ENCODE data around the gene FIG4. TPM values are rescaled to one million over a fixed set of nuclear protein-coding genes. Genes with fewer than 3 reads are reported as not detected.

Gene FIG4
- total RNA-seq, 1 experiment from 2014 or later: 23.1 TPM

- H3K27ac Mint-ChIP-seq: no peak overlapping the region
Measured at GRCh38 chr6:109840034-109840433, 148.9 kb downstream of the FIG4 start.

More at GRCh38 chr6:109840034-109840433, 148.9 kb downstream of the FIG4 start:
- Histone ChIP-seq H3K14ac (ENCODE audit: insufficient read depth, low read length) (no peak overlapping the region), H2BK12ac (ENCODE audit: insufficient read length, low read depth, low read length) (no peak overlapping the region), H3K4me1 (ENCODE audit: insufficient read depth, low read length) (no peaks in the 10 kb centered on the region), H3K9me3 (ENCODE audit: control insufficient read depth, low read depth, low read length) (no peaks in the 10 kb centered on the region), H3K27ac (ENCODE audit: insufficient read length, low read depth, low read length) (no peak overlapping the region), H3K23ac (ENCODE audit: insufficient read length, low read depth, low read length) (no peak overlapping the region), H2BK120ac (ENCODE audit: low read depth, low read length, poor library complexity, severe bottlenecking) (no peak overlapping the region), H3K79me2 (ENCODE audit: insufficient read depth, low read length) (no peaks in the 10 kb centered on the region), H2BK20ac (ENCODE audit: low read depth, low read length, poor library complexity, severe bottlenecking) (no peak overlapping the region), H3K56ac (ENCODE audit: insufficient read length, low read depth, low read length) (no peak overlapping the region), H3T11ph (ENCODE audit: low read length) (no peak overlapping the region), H3K79me1 (ENCODE audit: insufficient read depth, low read depth, low read length, poor library complexity, severe bottlenecking) (no peaks in the 10 kb centered on the region), H2BK5ac (ENCODE audit: insufficient read length, low read length) (no peak overlapping the region), H3K4me2 (ENCODE audit: insufficient read depth, insufficient read length, low read length) (no peak overlapping the region), H4K20me1 (ENCODE audit: control insufficient read depth, insufficient read depth, insufficient read length) (no peaks in the 10 kb centered on the region), H4K91ac (ENCODE audit: insufficient read length, low read depth, low read length) (no peak overlapping the region), H4K8ac (replicated peaks; ENCODE audit: insufficient read length, low read depth, low read length) (no peak overlapping the region), H4K5ac (ENCODE audit: insufficient read length, low read depth, low read length) (no peak overlapping the region), H3K4ac (ENCODE audit: low read depth, low read length) (no peak overlapping the region), H2BK15ac (ENCODE audit: low read depth, low read length) (no peak overlapping the region), H2AK5ac (ENCODE audit: insufficient read length, low read length) (no peak overlapping the region), H3K18ac (ENCODE audit: insufficient read length, low read depth, low read length) (no peak overlapping the region), H2AFZ (ENCODE audit: low read length) (no peak overlapping the region), H3K23me2 (ENCODE audit: insufficient read length, low read depth, low read length, poor library complexity, severe bottlenecking) (no peaks in the 10 kb centered on the region), H3K9ac (ENCODE audit: extremely low read depth, insufficient read length, low read length) (no peak overlapping the region), H3K27me3 (ENCODE audit: insufficient read depth, low read length) (no peaks in the 10 kb centered on the region)
- Mint-ChIP-seq H3K36me3 (ENCODE audit: insufficient read depth in 1 of 3, low read depth in 3 of 3) (no peaks in the 10 kb centered on the region), H3K4me3 (no peak overlapping the region; a peak in 1 of 5 replicates), H3K9me3 (peaks cover 0 to 3% of the 10 kb centered on the region in 2 experiments; a peak in 2 of 5 replicates), H3K4me1 (no peaks in the 10 kb centered on the region), H3K27me3 (ENCODE audit: low read depth) (no peaks in the 10 kb centered on the region)
- 0 out of 3 replicates have a peak, but pooled peaks have one; percentile 9 for TF ChIP-seq CTCF (conservative IDR thresholded peaks at IDR 0.05)
- no peak for DNase-seq
